Bone marrow (tissue), 2 donors: ENCODE data around the gene MCF2L2.
"Not testable (repeated sequence)": the region's sequence is repeated elsewhere in the genome, so short reads cannot be mapped to it uniquely, and the experiment has no call there.

Source experiments
- DNase-seq, 2 donors: peaks; one replicate each; lab custom pipeline; 2025; lab: John Stamatoyannopoulos, UW

The MCF2L2 gene

GRCh38 chr3:183233966-183234365 lies 194.5 kb downstream of the MCF2L2 start:
- DNase-seq = peak in 1 of 2 donors; percentile 64

GRCh38 chr3:183230826-183231225 lies 197.6 kb downstream of the MCF2L2 start:
- DNase-seq = no peak

GRCh38 chr3:183230251-183230650 lies 198.2 kb downstream of the MCF2L2 start:
- not testable (repeated sequence) for DNase-seq

GRCh38 chr3:183229178-183229577 lies 199.2 kb downstream of the MCF2L2 start:
- no peak for DNase-seq

GRCh38 chr3:183227586-183227985 lies 200.8 kb downstream of the MCF2L2 start:
- no peak for DNase-seq

- DNase-seq = no peak
Measured at GRCh38 chr3:183226333-183226890, 202.0 kb downstream of the MCF2L2 start.

- no peak for DNase-seq
Measured at GRCh38 chr3:183224180-183224970, 204.0 kb downstream of the MCF2L2 start.

GRCh38 chr3:183222631-183223235 lies 205.7 kb downstream of the MCF2L2 start:
- no peak for DNase-seq

GRCh38 chr3:183220828-183221227 lies 207.6 kb downstream of the MCF2L2 start:
- DNase-seq = no peak

- no peak for DNase-seq
Measured at GRCh38 chr3:183218826-183219225, 209.6 kb downstream of the MCF2L2 start.

GRCh38 chr3:183217548-183218332 lies 210.7 kb downstream of the MCF2L2 start:
- DNase-seq = peak in 1 of 2 donors; percentile 65

GRCh38 chr3:183215591-183216202 lies 212.7 kb downstream of the MCF2L2 start:
- DNase-seq = no peak

- no peak for DNase-seq
Measured at GRCh38 chr3:183214277-183214612, 214.2 kb downstream of the MCF2L2 start.

GRCh38 chr3:183213415-183214276 lies 214.8 kb downstream of the MCF2L2 start:
- DNase-seq = no peak

- peak in 1 of 2 donors; percentile 99 for DNase-seq
Measured at GRCh38 chr3:183212565-183212964, 215.9 kb downstream of the MCF2L2 start.

- no peak for DNase-seq
Measured at GRCh38 chr3:183212096-183212495, 216.3 kb downstream of the MCF2L2 start.

- DNase-seq = no peak
Measured at GRCh38 chr3:183211352-183211751, 217.1 kb downstream of the MCF2L2 start.

- peak; percentile 36 to 84 for DNase-seq
Measured at GRCh38 chr3:183210862-183211341, 217.5 kb downstream of the MCF2L2 start.

GRCh38 chr3:183210341-183210740 lies 218.1 kb downstream of the MCF2L2 start:
- DNase-seq = peak in 1 of 2 donors; percentile 42

GRCh38 chr3:183208800-183209199 lies 219.6 kb downstream of the MCF2L2 start:
- no peak for DNase-seq

- no peak for DNase-seq
Measured at GRCh38 chr3:183208260-183208659, 220.2 kb downstream of the MCF2L2 start.
